Gastrocnemius medialis (tissue), 4 donors: ENCODE data around the gene PRKCE. TPM values are rescaled to one million over a fixed set of nuclear protein-coding genes. Genes with fewer than 3 reads are reported as not detected.

Experiments used
- ATAC-seq, 2 donors: fragments of 150-250 bp; one replicate each; pipeline ENCODE4 v1.9.1; 2016
- DNase-seq, 2 donors: peaks; one replicate each; pipeline ENCODE4 v3.0.0-alpha.2; 2019
- H3K27ac ChIP-seq, 4 donors: fragments of 200-600 bp; sonication (generic); 1 replicate in 1 of 4; 2 replicates in 3 of 4; pipeline ENCODE4 v1.5.1; 2016 to 2018; ENCODE audit warnings: mild to moderate bottlenecking in 2 of 4, moderate library complexity in 1 of 4
- H3K27me3 ChIP-seq, 3 donors: fragments of 200-600 bp; sonication (generic) in 2 of 3; 1 replicate in 1 of 3; 2 replicates in 2 of 3; pipeline versions ENCODE4 v1.5.1 to v1.6.0; 2016 to 2019; ENCODE audit warnings: mild to moderate bottlenecking in 1 of 3, moderate library complexity in 1 of 3
- H3K36me3 ChIP-seq, 2 donors: fragments of 200-600 bp; sonication (generic) in 1 of 2; one replicate each; pipeline ENCODE4 v1.5.1; 2017 to 2018
- H3K4me1 ChIP-seq, 2 donors: fragments of 200-600 bp; sonication (generic) in 1 of 2; one replicate each; pipeline ENCODE4 v1.5.1; 2016 to 2017; ENCODE audit warnings: mild to moderate bottlenecking in 2 of 2
- H3K4me3 ChIP-seq, 4 donors: fragments of 200-600 bp; sonication (generic) in 3 of 4; 1 replicate in 1 of 4; 2 replicates in 3 of 4; pipeline ENCODE4 v1.5.1; 2016 to 2019; ENCODE audit warnings: mild to moderate bottlenecking in 2 of 4
- H3K9me3 ChIP-seq, 3 donors: fragments of 200-600 bp; sonication (generic) in 2 of 3; 1 replicate in 1 of 3; 2 replicates in 2 of 3; pipeline ENCODE4 v1.5.1; 2016 to 2019
- CTCF ChIP-seq, 5 experiments: fragments of 450-650 bp in 3 of 5; fragments of 200-600 bp in 2 of 5; sonication (generic) in 2 of 5; IDR thresholded peaks in 4 of 5; conservative IDR thresholded peaks in 1 of 5; 1 replicate in 4 of 5; 2 replicates in 1 of 5; pipeline ENCODE4 v1.5.1; 2016 to 2019; ENCODE audit warnings: antibody characterized with exemption in 5 of 5, mild to moderate bottlenecking in 3 of 5, moderate library complexity in 3 of 5
- POLR2A ChIP-seq, 2 donors: fragments of 450-650 bp; IDR thresholded peaks; one replicate each; pipeline ENCODE4 v1.6.1; 2017; ENCODE audit warnings: antibody characterized with exemption in 2 of 2, mild to moderate bottlenecking in 2 of 2, moderate library complexity in 2 of 2
- in situ Hi-C, 4 donors: fragments of 200-750 bp; cut with MboI; loops; one replicate each; pipeline versions ENCODE4 v1.15.0 to v1.8.0; 2017; ENCODE audit warnings: low sequenced_read_pairs in 4 of 4
- intact Hi-C: fragments of 100-400 bp; cut with DNase I; formaldehyde crosslinking; loops from one replicate; pipeline ENCODE4 v1.15.1; 2023; ENCODE audit warnings: low total_unique reads
- total RNA-seq, 4 donors: library from RNA; depleted of rRNA; stranded (reverse); fragments of >200 nt; gene quantifications; one replicate each; pipeline versions ENCODE4 v1.1.0 to v1.2.3, GENCODE V29; 2016

PRKCE gene
- total RNA-seq, 4 donors from 2014 or later = 5.8 to 28.9 (median 11.8) TPM

DNA sequence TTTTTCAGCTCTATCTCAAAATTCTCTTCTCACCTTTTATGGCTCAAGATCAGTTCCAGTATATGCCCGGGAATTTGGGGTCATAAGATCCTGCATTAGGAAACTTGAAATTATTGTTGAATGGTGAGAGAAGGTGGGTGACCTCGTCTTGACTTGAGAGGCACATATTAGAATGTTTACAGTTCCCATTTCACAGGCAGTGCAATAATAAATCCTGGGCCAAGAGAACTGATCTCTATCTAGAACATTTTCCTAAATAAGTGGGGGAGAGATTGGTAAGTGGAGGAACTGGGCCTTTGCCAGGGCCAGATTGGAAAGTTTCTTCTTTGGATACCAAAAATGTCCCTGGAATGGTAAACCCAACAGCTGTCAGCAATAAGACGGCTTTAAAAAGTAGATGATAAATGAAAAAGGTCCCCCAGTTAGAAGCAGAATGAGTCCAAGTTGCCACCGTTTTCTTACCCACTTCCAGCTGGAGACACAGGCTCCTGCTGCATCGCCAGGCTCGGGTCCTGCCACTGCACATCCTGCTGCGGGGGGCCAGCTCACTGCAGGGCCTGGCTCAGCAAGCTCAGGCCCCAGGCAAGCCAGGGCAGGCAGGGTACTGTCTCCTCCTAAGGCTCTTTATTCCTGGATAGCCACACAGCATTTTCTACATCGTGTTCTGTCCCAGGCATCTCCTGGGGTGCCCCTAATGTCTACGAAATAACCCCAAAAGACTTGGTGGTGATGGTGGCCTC lies 519.3 kb downstream of the PRKCE start:
- intact Hi-C loops = loop anchor here (10.0 kb wide), 1 partner anchor 54 kb away; no protein-coding TSS in a partner anchor
- in situ Hi-C loops = no loop called here
- ATAC-seq = no peak

DNA sequence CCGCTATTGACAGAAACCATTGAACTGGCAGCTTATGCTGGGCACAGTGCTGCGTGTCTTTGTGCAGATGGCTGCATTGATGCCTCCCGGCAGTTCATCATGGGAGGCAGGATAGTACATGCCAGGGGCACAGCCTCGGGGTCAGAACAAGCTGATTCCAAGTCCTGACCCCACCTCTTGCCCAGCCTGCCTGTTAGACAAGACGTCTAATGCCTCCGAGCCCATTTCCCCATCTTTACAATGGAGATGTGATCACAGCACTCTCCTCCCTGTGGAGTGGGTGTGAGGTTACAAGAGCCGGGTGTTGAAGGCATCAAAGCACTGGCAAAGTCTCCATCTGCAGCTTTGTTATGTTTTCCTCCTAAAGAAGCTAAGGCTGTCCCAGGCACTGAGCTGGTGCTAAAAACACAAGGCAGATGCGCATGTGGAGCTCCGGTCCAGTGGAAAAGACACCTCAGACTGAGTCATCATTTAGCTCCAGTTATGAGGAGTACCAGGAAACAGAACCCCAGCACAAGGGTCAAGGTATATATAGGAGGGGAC lies 520.0 kb downstream of the PRKCE start:
- Histone ChIP-seq H3K27ac (no peak overlapping the region), H3K9me3 (no peaks in the 10 kb centered on the region), H3K4me3 (no peak overlapping the region), H3K36me3 (no peaks in the 10 kb centered on the region), H3K4me1 (no peaks in the 10 kb centered on the region), H3K27me3 (no peaks in the 10 kb centered on the region)
- in situ Hi-C loops = no loop called here
- DNase-seq = no peak
- intact Hi-C loops = loop anchor here (10.0 kb wide), 1 partner anchor 53 kb away; no protein-coding TSS in a partner anchor
- TF ChIP-seq POLR2A (IDR thresholded peaks at IDR 0.05) (no peak), CTCF (IDR thresholded peaks at IDR 0.05 in 4 of 5, conservative IDR thresholded peaks at IDR 0.05 in 1 of 5) (no peak)
- no peak for ATAC-seq

More for the DNA sequence above, 519.3 kb downstream of the PRKCE start:
- no peaks in the 10 kb centered on the region for H3K36me3 ChIP-seq
- H3K9me3 ChIP-seq = no peaks in the 10 kb centered on the region
- H3K27me3 ChIP-seq = no peaks in the 10 kb centered on the region
- no peak for DNase-seq
- H3K4me1 ChIP-seq = no peaks in the 10 kb centered on the region
- H3K27ac ChIP-seq = no peak overlapping the region
- no peak for TF ChIP-seq CTCF (IDR thresholded peaks at IDR 0.05 in 4 of 5, conservative IDR thresholded peaks at IDR 0.05 in 1 of 5)
- no peak for TF ChIP-seq POLR2A (IDR thresholded peaks at IDR 0.05)
- H3K4me3 ChIP-seq = no peak overlapping the region

GRCh38 chr2:46171996-46172546 lies 520.6 kb downstream of the PRKCE start:
- no peak overlapping the region for H3K4me3 ChIP-seq
- H3K27ac ChIP-seq = no peak overlapping the region
- ATAC-seq = no peak
- no peak for DNase-seq
- in situ Hi-C loops = no loop called here
- H3K4me1 ChIP-seq = no peaks in the 10 kb centered on the region
- no peaks in the 10 kb centered on the region for H3K9me3 ChIP-seq
- no peaks in the 10 kb centered on the region for H3K36me3 ChIP-seq
- intact Hi-C loops = loop anchor here (10.0 kb wide), 1 partner anchor 53 kb away; no protein-coding TSS in a partner anchor
- TF ChIP-seq CTCF (IDR thresholded peaks at IDR 0.05 in 4 of 5, conservative IDR thresholded peaks at IDR 0.05 in 1 of 5) (no peak), POLR2A (IDR thresholded peaks at IDR 0.05) (no peak)
- no peaks in the 10 kb centered on the region for H3K27me3 ChIP-seq

GRCh38 chr2:46173030-46173429 lies 521.6 kb downstream of the PRKCE start:
- no peaks in the 10 kb centered on the region for H3K4me1 ChIP-seq
- no peak overlapping the region for H3K27ac ChIP-seq
- H3K36me3 ChIP-seq = no peaks in the 10 kb centered on the region
- no peak overlapping the region for H3K4me3 ChIP-seq
- TF ChIP-seq POLR2A (IDR thresholded peaks at IDR 0.05) (no peak), CTCF (IDR thresholded peaks at IDR 0.05 in 4 of 5, conservative IDR thresholded peaks at IDR 0.05 in 1 of 5) (no peak)
- no peaks in the 10 kb centered on the region for H3K27me3 ChIP-seq
- ATAC-seq (no peak), DNase-seq (no peak)
- in situ Hi-C loops (no loop called here), intact Hi-C loops (loop anchor here (10.0 kb wide), 1 partner anchor 52 kb away; no protein-coding TSS in a partner anchor)
- no peaks in the 10 kb centered on the region for H3K9me3 ChIP-seq
